GM21360 (cell line): ENCODE measurements around the gene SUSD5.
"Not testable (repeated sequence)": the region's sequence is repeated elsewhere in the genome, so short reads cannot be mapped to it uniquely, and the experiment has no call there.

Experiments
- ATAC-seq: cut with Tn5 transposase; IDR thresholded peaks from one replicate; pipeline ENCODE4 v1.9.1; 2021; ENCODE audit warnings: mild to moderate bottlenecking, moderate library complexity; ENCODE audit not compliant: unreplicated experiment

Gene SUSD5

DNA sequence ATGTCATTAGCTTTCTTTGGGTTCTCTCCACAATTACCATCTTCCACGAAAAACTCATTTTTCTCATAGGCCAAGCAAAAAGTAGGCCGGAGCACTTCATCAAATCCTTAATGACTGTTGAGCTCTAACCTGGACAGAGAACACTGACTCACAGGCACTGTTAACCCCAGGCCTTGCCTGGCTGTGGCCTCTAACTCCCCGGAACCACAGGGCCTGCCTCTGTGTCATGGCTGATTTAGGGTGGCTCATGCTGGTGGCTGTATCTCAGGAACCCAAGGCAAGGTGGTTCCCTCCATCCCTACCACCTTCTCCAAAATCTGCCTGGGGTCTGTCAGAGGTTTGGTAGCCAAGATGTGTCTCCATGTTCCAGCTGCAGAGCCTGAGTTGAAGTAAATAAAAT is 101.1 kb downstream of the SUSD5 start:
- ATAC-seq, result no peak

DNA sequence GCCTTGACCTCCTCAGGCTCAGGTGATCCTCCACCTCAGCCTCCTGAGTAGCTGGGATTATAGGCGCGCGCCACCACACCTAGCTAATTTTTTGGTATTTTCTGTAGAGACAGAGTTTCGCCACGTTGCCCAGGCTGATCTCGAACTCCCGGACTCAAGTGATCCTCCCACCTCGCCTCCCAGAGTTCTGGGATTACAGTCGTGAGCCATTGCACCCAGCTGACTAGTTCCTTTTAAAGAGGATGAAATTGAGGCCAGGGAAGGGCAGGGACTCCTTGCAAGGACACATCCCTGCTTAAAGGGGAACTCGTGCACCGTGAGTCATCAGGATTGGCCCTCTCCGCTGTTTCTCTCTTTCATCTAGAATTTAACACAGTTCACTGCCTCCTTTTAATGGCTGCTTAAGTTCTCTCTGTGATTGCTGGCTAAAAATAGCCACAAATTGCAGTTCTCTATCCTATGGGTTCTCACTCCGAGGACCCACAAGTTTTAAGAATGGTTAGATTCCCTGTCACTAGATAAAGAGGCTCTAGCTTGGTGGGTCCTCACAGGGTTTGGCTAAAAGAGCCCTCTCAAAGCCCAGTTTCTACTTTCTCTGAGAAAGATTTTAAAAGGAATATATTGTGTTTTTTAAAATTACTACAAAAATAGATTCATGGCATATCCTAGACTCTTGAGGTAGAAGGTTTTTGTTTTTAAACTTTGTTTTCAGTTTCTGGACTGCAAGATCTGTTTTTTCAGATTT is 103.4 kb downstream of the SUSD5 start:
- no peak for ATAC-seq

DNA sequence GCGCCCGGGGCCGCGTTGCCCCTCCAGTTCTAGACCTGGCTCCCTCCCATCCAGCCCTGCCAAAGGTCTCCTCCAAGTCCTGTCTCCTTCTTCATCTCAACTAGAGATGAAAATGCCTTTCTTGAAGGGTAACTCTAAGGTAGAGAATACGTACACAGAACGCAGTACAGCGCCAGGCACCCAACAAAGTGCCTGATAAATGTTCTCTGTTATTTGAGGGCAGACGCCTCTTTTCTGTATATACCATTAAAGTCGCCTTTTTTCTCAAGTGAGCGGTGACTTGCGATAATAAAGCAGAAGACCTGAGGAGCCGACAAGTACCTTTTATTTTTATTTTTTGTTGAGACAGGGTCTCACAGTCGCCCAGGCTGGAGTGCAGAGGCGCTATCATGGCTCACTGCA is 104.0 kb downstream of the SUSD5 start:
- no peak for ATAC-seq

DNA sequence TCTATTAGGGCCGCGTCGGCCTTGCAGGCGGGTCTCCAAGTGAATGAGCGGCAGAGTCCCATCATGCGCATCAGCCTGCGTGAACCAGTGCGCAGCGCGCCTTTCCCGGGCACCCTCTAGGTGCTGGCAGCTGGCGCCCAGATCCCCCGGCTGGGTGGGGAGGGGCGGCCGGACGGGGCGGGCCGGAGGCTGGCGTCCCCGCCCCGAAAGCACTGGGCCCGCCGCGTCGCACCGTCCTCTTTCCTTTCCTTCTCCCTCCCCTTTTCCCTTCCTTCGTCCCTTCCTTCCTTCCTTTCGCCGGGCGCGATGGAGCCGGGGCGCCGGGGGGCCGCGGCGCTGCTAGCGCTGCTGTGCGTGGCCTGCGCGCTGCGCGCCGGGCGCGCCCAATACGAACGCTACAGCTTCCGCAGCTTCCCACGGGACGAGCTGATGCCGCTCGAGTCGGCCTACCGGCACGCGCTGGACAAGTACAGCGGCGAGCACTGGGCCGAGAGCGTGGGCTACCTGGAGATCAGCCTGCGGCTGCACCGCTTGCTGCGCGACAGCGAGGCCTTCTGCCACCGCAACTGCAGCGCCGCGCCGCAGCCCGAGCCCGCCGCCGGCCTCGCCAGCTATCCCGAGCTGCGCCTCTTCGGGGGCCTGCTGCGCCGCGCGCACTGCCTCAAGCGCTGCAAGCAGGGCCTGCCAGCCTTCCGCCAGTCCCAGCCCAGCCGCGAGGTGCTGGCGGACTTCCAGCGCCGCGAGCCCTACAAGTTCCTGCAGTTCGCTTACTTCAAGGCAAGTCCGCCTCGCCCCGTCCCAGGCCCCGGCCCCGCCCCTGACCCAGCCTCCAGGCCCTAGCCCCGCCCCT is 104.6 kb downstream of the SUSD5 start, which contains the start of gene CRTAP:
TSS of gene CRTAP (plus strand) at position 243 of the 850 bp plus-strand sequence. CDS start at position 307, 64 bp downstream.
- peak; percentile 75 for ATAC-seq

DNA sequence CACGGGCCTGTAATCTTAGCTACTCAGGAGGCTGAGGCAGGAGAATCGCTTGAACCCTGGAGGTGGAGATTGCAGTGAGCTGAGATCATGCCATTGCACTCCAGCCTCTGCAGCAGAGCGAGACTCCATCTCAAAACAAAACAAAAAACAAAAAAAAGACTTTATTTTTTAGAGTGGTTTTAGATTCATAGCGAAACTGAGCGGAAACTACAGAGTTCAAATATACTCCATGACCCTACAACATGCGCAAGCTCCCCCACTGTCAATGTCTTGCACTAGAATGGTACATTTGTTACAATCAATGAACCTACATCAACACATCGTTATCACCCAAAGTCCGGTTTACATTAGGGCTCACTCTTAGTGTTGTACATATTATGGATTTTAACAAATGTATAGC is 107.0 kb downstream of the SUSD5 start:
- ATAC-seq, result peak; percentile 50

DNA sequence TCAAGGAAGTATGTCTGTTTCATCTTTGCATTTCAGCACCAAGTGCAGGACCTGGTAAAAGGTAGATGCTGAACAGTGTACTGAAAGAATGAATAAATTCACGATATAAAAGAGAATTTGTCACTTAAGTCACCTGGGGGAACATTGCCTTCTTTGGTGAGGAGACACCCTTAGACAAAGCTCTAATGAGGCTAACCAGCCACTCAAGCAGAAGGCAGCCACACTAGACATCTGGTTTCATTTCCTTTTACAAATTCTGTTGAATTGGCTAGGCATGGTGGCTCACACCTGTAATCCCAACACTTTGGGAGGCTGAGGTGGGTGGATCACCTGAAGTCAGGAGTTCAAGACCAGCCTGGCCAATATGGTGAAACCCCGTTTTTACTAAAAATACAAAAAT is 111.8 kb downstream of the SUSD5 start:
- ATAC-seq, result not testable (repeated sequence)

DNA sequence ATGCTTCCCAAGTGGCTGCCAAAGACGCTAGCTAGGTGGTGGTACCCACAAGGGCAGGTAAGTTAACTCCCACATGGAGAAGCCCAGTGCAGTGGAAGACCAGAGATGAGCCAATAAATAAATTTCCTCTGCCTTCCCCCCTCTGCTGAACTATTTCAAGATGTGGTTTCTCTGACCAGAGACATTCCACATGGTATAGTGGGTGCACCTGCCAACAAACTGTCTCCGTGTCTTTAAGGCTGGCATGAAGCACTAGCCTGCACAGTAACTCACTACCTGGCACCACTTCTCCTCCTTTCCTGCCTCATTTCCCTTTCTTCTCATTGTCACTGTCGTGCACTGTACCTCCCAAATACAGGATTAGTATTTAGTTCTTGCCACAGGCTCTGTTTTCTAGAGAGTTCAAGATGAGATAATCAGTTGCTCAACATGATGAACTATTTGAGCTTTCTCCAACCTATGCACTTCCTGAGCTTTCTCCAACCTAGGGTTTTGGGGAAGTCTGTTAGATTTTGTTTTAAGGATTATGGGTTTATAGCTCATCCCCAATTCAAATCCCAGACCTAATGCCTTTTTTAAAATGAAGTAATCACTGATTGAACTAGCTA is 113.2 kb downstream of the SUSD5 start:
- ATAC-seq, result no peak

DNA sequence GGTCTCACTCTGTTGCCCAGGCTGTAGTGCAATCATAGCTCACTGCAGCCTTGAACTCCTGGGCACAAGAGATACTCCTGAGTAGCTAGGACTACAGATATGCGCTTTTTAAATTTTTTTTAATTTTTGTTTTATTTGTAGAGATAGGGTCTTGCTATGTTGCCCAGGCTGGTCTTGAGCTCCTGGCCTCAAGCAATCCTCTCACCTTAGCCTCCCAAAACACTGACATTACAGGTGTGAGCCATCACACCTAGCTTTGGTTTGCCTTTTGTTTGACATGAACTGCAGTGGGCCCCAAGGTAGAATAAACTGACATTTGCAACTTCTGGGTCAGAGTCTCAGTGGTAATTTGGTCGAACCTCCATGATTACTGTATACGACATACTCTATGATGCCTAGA is 113.8 kb downstream of the SUSD5 start:
- ATAC-seq, result no peak

DNA sequence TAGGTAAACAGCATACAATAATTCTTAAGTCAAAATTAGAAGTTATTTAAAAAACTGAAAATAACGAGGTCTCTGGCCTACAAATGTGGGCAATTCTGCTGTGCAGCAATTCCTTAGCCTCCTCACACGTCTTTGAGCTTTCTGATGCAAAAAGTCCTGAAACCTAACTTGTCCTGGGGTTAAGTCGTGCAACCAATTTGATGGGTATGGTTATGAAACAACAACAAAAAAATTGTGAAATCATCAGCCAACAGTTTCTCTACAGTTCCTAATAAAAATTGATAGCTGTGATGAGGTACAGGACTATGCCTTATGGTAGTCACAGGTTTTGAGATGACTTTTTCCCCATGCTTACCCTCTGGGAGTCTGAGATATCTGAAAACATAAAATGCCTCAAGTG is 115.1 kb downstream of the SUSD5 start:
- ATAC-seq, result no peak

DNA sequence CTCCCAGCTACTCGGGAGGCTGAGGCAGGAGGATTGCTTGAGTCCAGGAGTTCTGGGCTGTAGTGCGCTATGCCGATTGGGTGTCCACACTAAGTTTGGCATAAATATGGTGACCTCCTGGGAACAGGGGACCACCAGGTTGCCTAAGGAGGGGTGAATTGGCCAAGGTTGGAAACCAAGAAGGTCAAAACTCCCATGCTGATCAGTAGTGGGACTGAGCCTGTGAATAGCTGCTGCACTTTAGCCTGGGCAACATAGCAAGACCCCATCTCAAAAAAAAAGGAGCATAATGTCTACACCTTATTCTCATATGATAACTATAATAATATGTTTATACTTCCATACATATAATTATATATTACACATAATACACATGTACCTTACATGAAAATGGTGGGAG is 115.6 kb downstream of the SUSD5 start:
- no peak for ATAC-seq

DNA sequence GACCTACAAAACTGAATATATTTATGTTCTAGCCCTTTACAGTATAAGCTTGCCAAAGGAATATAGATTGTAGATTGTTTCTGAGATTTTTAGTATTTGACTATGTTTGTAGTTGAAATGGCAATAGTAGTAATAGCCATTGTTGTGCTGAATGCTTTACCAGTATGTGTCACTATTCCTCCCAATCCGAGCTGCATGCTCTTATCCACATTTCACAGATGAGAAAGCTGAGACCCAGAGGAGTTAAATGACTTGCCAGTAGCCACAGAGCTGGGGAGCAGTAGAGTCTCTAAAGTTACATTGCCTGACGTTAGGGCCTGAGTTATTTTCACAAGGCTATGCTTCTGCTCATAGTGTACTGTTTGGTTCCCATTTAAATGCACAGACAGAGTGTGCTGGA is 118.4 kb downstream of the SUSD5 start:
- ATAC-seq, result no peak
